Transverse colon (tissue), 4 donors: ENCODE measurements around the gene ADAM23. TPM values are rescaled to one million over a fixed set of nuclear protein-coding genes. Genes with fewer than 3 reads are reported as not detected.

Experiments used
- DNase-seq: peaks from one replicate; pipeline ENCODE4 v3.0.0-alpha.2; 2019
- H3K27ac ChIP-seq, 4 donors: fragments of 200-600 bp; sonication (generic); 2 replicates each; pipeline ENCODE4 v1.5.1; 2016 to 2018; ENCODE audit warnings: inconsistent platforms in 4 of 4
- H3K27me3 ChIP-seq: fragments of 200-600 bp; sonication (generic); 2 replicates; pipeline ENCODE4 v1.5.1; 2017; ENCODE audit warnings: inconsistent platforms
- H3K36me3 ChIP-seq, 4 donors: fragments of 200-600 bp; sonication (generic); 2 replicates each; pipeline ENCODE4 v1.5.1; 2017 to 2019; ENCODE audit warnings: inconsistent platforms in 4 of 4
- H3K4me1 ChIP-seq, 4 donors: fragments of 200-600 bp; sonication (generic); 2 replicates each; pipeline ENCODE4 v1.5.1; 2017 to 2020; ENCODE audit warnings: inconsistent platforms in 4 of 4
- H3K4me3 ChIP-seq, 4 donors: fragments of 200-600 bp; sonication (generic); 1 replicate in 1 of 4; 2 replicates in 3 of 4; pipeline versions ENCODE4 v1.5.1 to v1.6.1; 2017 to 2019; ENCODE audit warnings: inconsistent platforms in 4 of 4
- H3K9me3 ChIP-seq, 2 donors: fragments of 200-600 bp; sonication (generic); 2 replicates each; pipeline ENCODE4 v1.5.1; 2017 to 2019; ENCODE audit warnings: inconsistent platforms in 2 of 2
- EP300 ChIP-seq: sonication (generic); formaldehyde crosslinking; IDR thresholded peaks from one replicate; pipeline ENCODE4 v1.6.1; 2017; ENCODE audit warnings: antibody characterized with exemption, low read depth
- POLR2A ChIP-seq: fragments of 450-650 bp; IDR thresholded peaks from one replicate; pipeline ENCODE4 v1.6.1; 2016; ENCODE audit warnings: antibody characterized with exemption, mild to moderate bottlenecking, moderate library complexity
- POLR2AphosphoS5 ChIP-seq, 3 donors: sonication (generic); formaldehyde crosslinking; IDR thresholded peaks; one replicate each; pipeline ENCODE4 v1.6.1; 2016; ENCODE audit warnings: antibody characterized with exemption in 3 of 3
- WGBS, 2 donors: methylation state at CpG; one replicate each; pipeline ENCODE4 v1.1.5; 2018; ENCODE audit warnings: low coverage in 1 of 2; 5-methylcytosine and 5-hydroxymethylcytosine counted together
- in situ Hi-C, 4 donors: fragments of 200-750 bp; cut with MboI; loops; one replicate each; pipeline versions ENCODE4 v1.15.0 to v1.15.1; 2017; ENCODE audit warnings: low sequenced_read_pairs in 3 of 4, low pct_ligation_motif_present in 1 of 4, low pct_unique_long_range_greater_than_20kb in 1 of 4
- intact Hi-C: fragments of 100-400 bp; cut with DNase I; formaldehyde crosslinking; loops from one replicate; pipeline ENCODE4 v1.15.1; 2023; ENCODE audit warnings: low total_unique reads
- total RNA-seq, 4 donors: library from RNA; depleted of rRNA; stranded (reverse); fragments of >200 nt; gene quantifications; one replicate each; pipeline ENCODE4 v1.1.0, GENCODE V29; 2016
- TF ChIP-seq, protein P1 (sequence below), 5 experiments: fragments of 200-600 bp in 3 of 5; fragments of 450-650 bp in 2 of 5; sonication (generic) in 3 of 5; IDR thresholded peaks; 1 replicate in 2 of 5; 2 replicates in 3 of 5; pipeline ENCODE4 v1.5.1; 2016 to 2017; ENCODE audit warnings: antibody characterized with exemption in 5 of 5, inconsistent platforms in 3 of 5, mild to moderate bottlenecking in 2 of 5, moderate library complexity in 1 of 5

Gene ADAM23
- total RNA-seq, 4 donors from 2014 or later = 1.2 to 4.5 (median 2.2) TPM; not detected in 1

DNA sequence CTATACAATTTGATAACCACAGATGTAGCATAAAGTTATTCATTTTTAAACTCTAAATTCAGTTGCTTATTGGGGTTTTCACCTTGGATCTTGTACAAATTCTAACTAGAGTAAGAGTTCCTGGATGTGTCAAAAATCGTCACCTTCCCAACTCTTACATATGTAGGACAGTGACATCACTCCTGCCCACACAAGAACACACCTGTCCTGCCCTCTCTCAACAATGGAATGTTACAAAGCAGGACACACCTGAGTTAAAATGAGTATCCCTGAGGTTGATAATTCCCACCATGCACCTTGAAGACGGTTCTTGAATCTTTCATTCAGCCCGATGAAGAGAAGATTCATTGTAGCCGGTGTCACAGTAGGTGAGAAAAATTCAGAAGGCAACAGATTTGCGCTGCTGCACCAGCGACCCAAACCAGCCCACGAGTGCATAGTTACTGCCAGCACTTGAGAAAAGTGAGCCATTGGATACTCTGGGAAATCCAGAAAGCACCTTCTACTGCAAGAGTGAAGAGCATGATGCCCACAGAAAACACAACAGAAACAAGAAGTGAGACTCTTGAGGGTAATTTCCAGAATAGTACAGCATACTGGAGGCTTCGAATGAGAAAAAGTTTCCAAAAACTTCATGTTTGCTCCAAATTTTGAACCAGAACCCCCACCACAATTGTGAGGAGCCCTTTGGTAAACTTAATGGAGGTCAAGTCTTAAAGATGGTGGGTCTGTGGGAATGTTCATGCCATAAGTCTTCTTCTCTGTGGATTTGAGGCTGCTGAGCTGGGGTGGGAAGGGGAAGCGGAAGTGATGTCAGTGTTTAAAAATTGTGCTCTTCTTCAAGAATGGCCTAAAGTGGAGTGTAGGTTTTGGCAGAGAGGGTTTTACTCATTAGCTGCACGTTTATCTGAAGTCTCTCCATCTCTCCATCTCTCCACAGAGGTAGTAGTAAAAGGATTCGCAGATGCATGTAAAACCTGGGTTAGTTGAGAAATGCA is 34.7 kb upstream of the ADAM23 start:
- Histone ChIP-seq H3K4me3 (no peak overlapping the region), H3K9me3 (no peaks in the 10 kb centered on the region), H3K36me3 (no peaks in the 10 kb centered on the region), H3K4me1 (no peaks in the 10 kb centered on the region), H3K27me3 (no peaks in the 10 kb centered on the region), H3K27ac (no peak overlapping the region)
- in situ Hi-C loops (no loop called here), intact Hi-C loops (no loop called here)
- TF ChIP-seq, protein P1, sequence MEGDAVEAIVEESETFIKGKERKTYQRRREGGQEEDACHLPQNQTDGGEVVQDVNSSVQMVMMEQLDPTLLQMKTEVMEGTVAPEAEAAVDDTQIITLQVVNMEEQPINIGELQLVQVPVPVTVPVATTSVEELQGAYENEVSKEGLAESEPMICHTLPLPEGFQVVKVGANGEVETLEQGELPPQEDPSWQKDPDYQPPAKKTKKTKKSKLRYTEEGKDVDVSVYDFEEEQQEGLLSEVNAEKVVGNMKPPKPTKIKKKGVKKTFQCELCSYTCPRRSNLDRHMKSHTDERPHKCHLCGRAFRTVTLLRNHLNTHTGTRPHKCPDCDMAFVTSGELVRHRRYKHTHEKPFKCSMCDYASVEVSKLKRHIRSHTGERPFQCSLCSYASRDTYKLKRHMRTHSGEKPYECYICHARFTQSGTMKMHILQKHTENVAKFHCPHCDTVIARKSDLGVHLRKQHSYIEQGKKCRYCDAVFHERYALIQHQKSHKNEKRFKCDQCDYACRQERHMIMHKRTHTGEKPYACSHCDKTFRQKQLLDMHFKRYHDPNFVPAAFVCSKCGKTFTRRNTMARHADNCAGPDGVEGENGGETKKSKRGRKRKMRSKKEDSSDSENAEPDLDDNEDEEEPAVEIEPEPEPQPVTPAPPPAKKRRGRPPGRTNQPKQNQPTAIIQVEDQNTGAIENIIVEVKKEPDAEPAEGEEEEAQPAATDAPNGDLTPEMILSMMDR (IDR thresholded peaks at IDR 0.05) = no peak
- no peak for TF ChIP-seq POLR2AphosphoS5 (IDR thresholded peaks at IDR 0.05)
- no peak for TF ChIP-seq EP300
- TF ChIP-seq POLR2A = no peak
- no peak for DNase-seq
- WGBS, 2 donors = 73 to 78% methylated on average over 6 to 11 of the region's 11 CpGs

DNA sequence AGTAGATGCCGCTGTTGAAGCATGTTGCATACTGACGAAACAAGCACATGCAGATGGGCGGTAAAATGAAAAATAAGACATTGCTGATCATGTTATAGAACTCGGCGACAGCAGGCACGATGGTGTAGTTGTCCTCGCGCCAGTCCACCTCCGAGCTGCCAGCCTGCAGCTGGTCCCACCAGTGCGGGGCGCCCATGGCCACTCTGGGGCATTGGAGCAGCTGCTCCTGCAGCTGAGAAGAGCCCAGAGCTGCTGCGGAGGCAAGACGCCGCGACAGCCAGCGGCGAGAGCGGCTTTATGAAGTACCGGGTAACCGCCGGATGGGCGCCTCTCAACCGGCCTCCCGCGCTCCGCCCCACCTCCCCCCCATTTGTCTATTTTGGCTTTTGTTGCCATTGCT is 32.6 kb upstream of the ADAM23 start:
- intact Hi-C loops = no loop called here

DNA sequence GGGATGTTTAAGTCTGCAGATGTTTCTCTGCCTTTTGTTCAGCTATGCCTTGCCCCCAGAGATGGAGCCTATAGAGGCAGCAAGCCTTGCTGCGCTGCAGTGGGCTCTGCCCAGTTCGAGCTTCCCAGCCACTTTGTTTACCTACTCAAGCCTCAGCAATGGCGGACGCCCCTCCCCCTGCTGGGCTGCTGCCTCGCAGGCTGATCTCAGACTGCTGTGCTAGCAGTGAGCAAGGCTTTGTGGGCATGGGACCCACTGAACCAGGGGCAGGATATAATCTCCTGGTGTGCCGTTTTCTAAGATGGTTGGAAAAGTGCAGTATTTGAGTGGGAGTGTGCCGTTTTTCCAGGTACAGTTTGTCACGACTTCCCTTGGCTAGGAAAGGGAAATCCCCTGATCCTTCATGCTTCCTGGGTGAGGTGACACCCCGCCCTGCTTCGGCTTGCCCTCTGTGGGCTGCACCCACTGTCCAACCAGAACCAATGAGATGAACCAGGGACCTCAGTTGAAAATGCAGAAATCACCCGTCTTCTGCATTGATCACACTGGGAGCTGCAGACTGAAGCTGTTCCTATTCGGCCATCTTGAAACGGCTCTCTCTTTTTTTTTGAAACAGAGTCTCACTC is 27.6 kb upstream of the ADAM23 start:
- H3K27ac ChIP-seq = no peak overlapping the region
- no peaks in the 10 kb centered on the region for H3K27me3 ChIP-seq
- 79 to 100% methylated on average over 1 to 13 of the region's 13 CpGs for WGBS, 2 donors
- no peaks in the 10 kb centered on the region for H3K4me1 ChIP-seq
- H3K36me3 ChIP-seq = no peaks in the 10 kb centered on the region
- in situ Hi-C loops (no loop called here), intact Hi-C loops (no loop called here)
- H3K4me3 ChIP-seq = no peak overlapping the region
- no peaks in the 10 kb centered on the region for H3K9me3 ChIP-seq
- TF ChIP-seq POLR2AphosphoS5 (IDR thresholded peaks at IDR 0.05) = no peak
- TF ChIP-seq POLR2A = no peak
- TF ChIP-seq EP300 = no peak
- TF ChIP-seq, protein P1 (IDR thresholded peaks at IDR 0.05) = no peak
- DNase-seq = no peak

More for the DNA sequence above, 32.6 kb upstream of the ADAM23 start:
- Histone ChIP-seq H3K36me3 (no peaks in the 10 kb centered on the region), H3K27ac (no peak overlapping the region), H3K9me3 (no peaks in the 10 kb centered on the region), H3K4me3 (no peak overlapping the region), H3K27me3 (no peaks in the 10 kb centered on the region), H3K4me1 (no peaks in the 10 kb centered on the region)
- no peak for DNase-seq
- no peak for TF ChIP-seq POLR2A
- TF ChIP-seq POLR2AphosphoS5 (IDR thresholded peaks at IDR 0.05) = no peak
- TF ChIP-seq, protein P1 (IDR thresholded peaks at IDR 0.05) = no peak
- no peak for TF ChIP-seq EP300
- in situ Hi-C loops = no loop called here
- WGBS, 2 donors = 95 to 97% methylated on average over 8 to 26 of the region's 26 CpGs

DNA sequence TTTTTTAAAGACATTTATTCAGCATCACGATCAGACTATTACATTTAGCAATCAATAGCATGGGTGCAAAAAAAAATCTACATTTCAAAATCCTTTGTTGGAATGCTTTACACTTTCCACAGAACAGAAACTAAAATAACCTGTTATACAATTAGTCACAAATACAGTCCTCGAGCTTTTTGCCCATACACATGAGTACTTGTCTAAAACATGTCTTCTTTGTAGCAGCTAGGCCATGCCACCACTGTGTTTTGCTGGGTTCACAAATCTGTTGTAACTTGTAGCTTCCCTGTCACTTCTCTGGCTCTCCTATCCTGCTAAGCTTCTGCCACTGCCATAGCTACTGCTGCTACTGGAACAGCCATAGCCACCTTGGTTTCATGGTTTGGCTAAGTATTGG is 24.4 kb upstream of the ADAM23 start:
- Histone ChIP-seq H3K4me1 (no peaks in the 10 kb centered on the region), H3K27me3 (no peaks in the 10 kb centered on the region), H3K4me3 (no peak overlapping the region), H3K9me3 (no peaks in the 10 kb centered on the region), H3K27ac (no peak overlapping the region), H3K36me3 (no peaks in the 10 kb centered on the region)
- DNase-seq = no peak
- TF ChIP-seq POLR2AphosphoS5 (IDR thresholded peaks at IDR 0.05) = no peak
- TF ChIP-seq, protein P1 (IDR thresholded peaks at IDR 0.05) = no peak
- TF ChIP-seq EP300 = no peak
- no peak for TF ChIP-seq POLR2A
- intact Hi-C loops (no loop called here), in situ Hi-C loops (no loop called here)
- 75 to 83% methylated on average over 2 of the region's 2 CpGs for WGBS, 2 donors
